HG02970 (cell line): Measurements from ENCODE around the gene NEO1.
"Not testable (repeated sequence)": the region's sequence is repeated elsewhere in the genome, so short reads cannot be mapped to it uniquely, and the experiment has no call there.

Experiments used
- ATAC-seq: cut with Tn5 transposase; IDR thresholded peaks from one replicate; pipeline ENCODE4 v1.9.1; 2021; ENCODE audit warnings: mild to moderate bottlenecking, moderate library complexity, moderate number of reproducible peaks; ENCODE audit not compliant: unreplicated experiment, low FRiP score

The NEO1 gene

GRCh38 chr15:73134196-73134595 is 81.9 kb downstream of the NEO1 start:
- no peak for ATAC-seq

- no peak for ATAC-seq
Observed at GRCh38 chr15:73139041-73139743, 86.9 kb downstream of the NEO1 start.

- ATAC-seq: no peak
Observed at GRCh38 chr15:73139744-73140553, 87.7 kb downstream of the NEO1 start.

GRCh38 chr15:73141216-73141900 is 89.1 kb downstream of the NEO1 start:
- no peak for ATAC-seq

- ATAC-seq: peak; percentile 76
Observed at GRCh38 chr15:73142802-73143762, 90.8 kb downstream of the NEO1 start.

GRCh38 chr15:73143763-73144155 is 91.5 kb downstream of the NEO1 start:
- no peak for ATAC-seq

- no peak for ATAC-seq
Observed at GRCh38 chr15:73146419-73146818, 94.2 kb downstream of the NEO1 start.

GRCh38 chr15:73150831-73151230 is 98.6 kb downstream of the NEO1 start:
- no peak for ATAC-seq

- no peak for ATAC-seq
Observed at GRCh38 chr15:73153024-73153423, 100.8 kb downstream of the NEO1 start.

- no peak for ATAC-seq
Observed at GRCh38 chr15:73153447-73153846, 101.2 kb downstream of the NEO1 start.

GRCh38 chr15:73156431-73157191 is 104.3 kb downstream of the NEO1 start:
- no peak for ATAC-seq

GRCh38 chr15:73161546-73161945 is 109.3 kb downstream of the NEO1 start:
- no peak for ATAC-seq

GRCh38 chr15:73165435-73165834 is 113.2 kb downstream of the NEO1 start:
- ATAC-seq: no peak

GRCh38 chr15:73165844-73166243 is 113.6 kb downstream of the NEO1 start:
- ATAC-seq: no peak

- not testable (repeated sequence) for ATAC-seq
Observed at GRCh38 chr15:73166711-73167110, 114.4 kb downstream of the NEO1 start.

- no peak for ATAC-seq
Observed at GRCh38 chr15:73168487-73168886, 116.2 kb downstream of the NEO1 start.

GRCh38 chr15:73171711-73172110 is 119.4 kb downstream of the NEO1 start:
- no peak for ATAC-seq

GRCh38 chr15:73172508-73172907 is 120.2 kb downstream of the NEO1 start:
- ATAC-seq: no peak

- no peak for ATAC-seq
Observed at GRCh38 chr15:73174171-73174570, 121.9 kb downstream of the NEO1 start.
